ENCODE results near the gene CYP11A1. TPM values are rescaled to one million over a fixed set of nuclear protein-coding genes. Genes with fewer than 3 reads are reported as not detected.

CYP11A1 gene
- total RNA-seq, 1 donor from 2014 or later, result 0.82 TPM

- Mint-ChIP-seq H3K27ac (ENCODE audit: unreplicated experiment) (no peak overlapping the region), H3K36me3 (ENCODE audit: low read depth, unreplicated experiment) (no peaks in the 10 kb centered on the region), H3K4me1 (ENCODE audit: unreplicated experiment) (peaks cover 16% of the 10 kb centered on the region), H3K9me3 (ENCODE audit: unreplicated experiment) (no peaks in the 10 kb centered on the region), H3K4me3 (ENCODE audit: unreplicated experiment) (no peak overlapping the region), H3K27me3 (ENCODE audit: unreplicated experiment) (peaks cover 4% of the 10 kb centered on the region)
- DNase-seq (ENCODE audit: low spot score), result no peak
- no peak for TF ChIP-seq CTCF (IDR thresholded peaks at IDR 0.05; ENCODE audit: unreplicated experiment)
Measured at GRCh38 chr15:74290645-74291044, 76.8 kb downstream of the CYP11A1 start.

- peaks cover 16% of the 10 kb centered on the region for H3K4me1 Mint-ChIP-seq (ENCODE audit: unreplicated experiment)
- no peaks in the 10 kb centered on the region for H3K9me3 Mint-ChIP-seq (ENCODE audit: unreplicated experiment)
- H3K36me3 Mint-ChIP-seq (ENCODE audit: low read depth, unreplicated experiment), result no peaks in the 10 kb centered on the region
- H3K4me3 Mint-ChIP-seq (ENCODE audit: unreplicated experiment), result no peak overlapping the region
- DNase-seq (ENCODE audit: low spot score), result no peak
- no peak for TF ChIP-seq CTCF (IDR thresholded peaks at IDR 0.05; ENCODE audit: unreplicated experiment)
- H3K27ac Mint-ChIP-seq (ENCODE audit: unreplicated experiment), result no peak overlapping the region
- peaks cover 4% of the 10 kb centered on the region for H3K27me3 Mint-ChIP-seq (ENCODE audit: unreplicated experiment)
Measured at GRCh38 chr15:74289671-74290070, 77.8 kb downstream of the CYP11A1 start.

Small RNAs within 50 kb of the gene (microRNA-seq; reads per million reads assigned to microRNA genes)
- gene MIR6881 (ENCODE audit: unreplicated experiment), result 4.0 reads per million, percentile 44 among the genes with 10 or more reads in this experiment

Other genes starting within 250 kb of the CYP11A1 start
- gene ISLR2, start 237.1 kb downstream of the CYP11A1 start, total RNA-seq (ENCODE audit: unreplicated experiment), result 0.21 TPM
- 0.51 TPM for gene ISLR, start 193.9 kb downstream of the CYP11A1 start, total RNA-seq (ENCODE audit: unreplicated experiment)
- 9.2 TPM for gene STRA6, start 164.9 kb downstream of the CYP11A1 start, total RNA-seq (ENCODE audit: unreplicated experiment)
- 0.51 TPM for gene CCDC33, start 131.3 kb downstream of the CYP11A1 start, total RNA-seq (ENCODE audit: unreplicated experiment)
- gene SEMA7A, start 66.3 kb upstream of the CYP11A1 start, total RNA-seq (ENCODE audit: unreplicated experiment), result 41.4 TPM
- 79.9 TPM for gene UBL7, start 93.5 kb upstream of the CYP11A1 start, total RNA-seq (ENCODE audit: unreplicated experiment)
- 70.0 TPM for gene ARID3B, start 173.6 kb upstream of the CYP11A1 start, total RNA-seq (ENCODE audit: unreplicated experiment)
- 81.7 TPM for gene CLK3, start 248.2 kb upstream of the CYP11A1 start, total RNA-seq (ENCODE audit: unreplicated experiment)